Skeletal muscle tissue (tissue), 5 donors: ENCODE measurements around the gene DIABLO. TPM values are rescaled to one million over a fixed set of nuclear protein-coding genes. Genes with fewer than 3 reads are reported as not detected.

Experiments used
- H3K27ac ChIP-seq: one replicate; pipeline ENCODE4 v1.7.0; 2013; ENCODE audit warnings: mild to moderate bottlenecking, low read depth, low read length, inconsistent platforms
- H3K27me3 ChIP-seq, 3 donors: one replicate each; pipeline ENCODE4 v1.7.0; 2013; ENCODE audit warnings: low read length in 3 of 3; ENCODE audit not compliant: control insufficient read depth in 3 of 3, insufficient read depth in 3 of 3
- H3K36me3 ChIP-seq, 3 donors: one replicate each; pipeline ENCODE4 v1.7.0; 2013; ENCODE audit warnings: low read length in 3 of 3; ENCODE audit not compliant: control insufficient read depth in 3 of 3, insufficient read depth in 3 of 3
- H3K4me1 ChIP-seq, 3 donors: one replicate each; pipeline ENCODE4 v1.7.0; 2013; ENCODE audit warnings: low read length in 3 of 3, mild to moderate bottlenecking in 3 of 3; ENCODE audit not compliant: control insufficient read depth in 3 of 3, insufficient read depth in 3 of 3
- H3K4me3 ChIP-seq, 3 donors: one replicate each; pipeline ENCODE4 v1.7.0; 2013; ENCODE audit warnings: low read length in 3 of 3
- H3K9ac ChIP-seq, 3 donors: one replicate each; pipeline ENCODE4 v1.7.0; 2013; ENCODE audit warnings: low read length in 3 of 3, mild to moderate bottlenecking in 3 of 3, moderate library complexity in 2 of 3, low read depth in 1 of 3
- H3K9me3 ChIP-seq, 3 donors: one replicate each; pipeline ENCODE4 v1.7.0; 2013; ENCODE audit warnings: low read length in 3 of 3; ENCODE audit not compliant: control insufficient read depth in 3 of 3
- small RNA-seq: library from RNA; depleted of rRNA; stranded (forward); fragments of <200 nt; gene quantifications from one replicate; pipeline ENCODE3, GENCODE V24; 2014
- total RNA-seq: library from RNA; depleted of rRNA; stranded (reverse); fragments of >200 nt; gene quantifications from one replicate; pipeline ENCODE4 v1.2.3, GENCODE V29; 2014
- donor health status: Osteomylitis.

DIABLO gene
- total RNA-seq, 1 donor from 2014 or later = 45.4 TPM

DNA sequence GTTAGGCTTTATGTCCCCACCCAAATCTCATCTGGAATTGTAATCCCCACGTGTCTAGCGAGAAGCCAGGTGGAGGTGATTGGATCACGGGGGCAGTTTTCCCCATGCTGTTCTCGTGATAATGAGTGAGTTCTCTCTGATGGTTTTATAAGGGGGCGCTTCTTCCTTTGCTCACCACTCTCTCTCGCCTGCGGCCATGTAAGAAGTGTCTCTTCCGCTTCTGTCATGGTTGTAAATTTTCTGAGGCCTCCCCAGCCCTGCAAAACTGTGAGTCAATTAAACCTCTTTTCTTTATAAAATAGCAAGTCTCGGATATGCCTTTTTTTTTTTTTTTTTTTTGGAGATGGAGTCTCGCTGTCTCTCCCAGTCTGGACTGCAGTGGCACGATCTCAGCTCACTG is 65.1 kb downstream of the DIABLO start:
- Histone ChIP-seq H3K36me3 (peaks cover 0 to 3% (median 0%) of the 10 kb centered on the region in 3 donors), H3K27ac (no peak overlapping the region), H3K4me3 (no peak overlapping the region), H3K27me3 (peaks cover 0 to 2% (median 2%) of the 10 kb centered on the region in 3 donors), H3K9ac (no peak overlapping the region), H3K9me3 (no peaks in the 10 kb centered on the region), H3K4me1 (no peaks in the 10 kb centered on the region)

DNA sequence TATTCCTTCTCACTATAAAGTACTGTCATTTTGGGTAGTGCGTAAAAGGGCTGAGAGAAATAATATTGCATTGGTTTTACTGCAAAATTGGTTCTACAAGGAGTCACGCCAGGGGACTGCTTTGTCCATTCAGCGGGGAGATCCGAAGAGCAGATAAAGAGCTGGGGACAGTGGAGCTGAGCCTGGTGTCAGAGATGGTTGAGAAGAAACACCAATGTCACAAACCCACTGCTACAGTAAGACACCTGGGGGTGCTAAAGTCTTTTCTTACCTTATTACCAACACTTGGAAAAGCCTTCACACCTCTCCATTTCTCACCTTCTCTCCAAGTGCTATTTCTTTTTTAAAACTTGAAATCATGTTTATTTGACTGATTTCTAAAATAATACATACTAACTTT is 66.0 kb downstream of the DIABLO start:
- Histone ChIP-seq H3K4me1 (no peaks in the 10 kb centered on the region), H3K4me3 (no peak overlapping the region), H3K9ac (no peak overlapping the region), H3K27me3 (peaks cover 0 to 2% (median 2%) of the 10 kb centered on the region in 3 donors), H3K36me3 (peaks cover 0 to 7% (median 0%) of the 10 kb centered on the region in 3 donors), H3K9me3 (no peaks in the 10 kb centered on the region), H3K27ac (no peak overlapping the region)

DNA sequence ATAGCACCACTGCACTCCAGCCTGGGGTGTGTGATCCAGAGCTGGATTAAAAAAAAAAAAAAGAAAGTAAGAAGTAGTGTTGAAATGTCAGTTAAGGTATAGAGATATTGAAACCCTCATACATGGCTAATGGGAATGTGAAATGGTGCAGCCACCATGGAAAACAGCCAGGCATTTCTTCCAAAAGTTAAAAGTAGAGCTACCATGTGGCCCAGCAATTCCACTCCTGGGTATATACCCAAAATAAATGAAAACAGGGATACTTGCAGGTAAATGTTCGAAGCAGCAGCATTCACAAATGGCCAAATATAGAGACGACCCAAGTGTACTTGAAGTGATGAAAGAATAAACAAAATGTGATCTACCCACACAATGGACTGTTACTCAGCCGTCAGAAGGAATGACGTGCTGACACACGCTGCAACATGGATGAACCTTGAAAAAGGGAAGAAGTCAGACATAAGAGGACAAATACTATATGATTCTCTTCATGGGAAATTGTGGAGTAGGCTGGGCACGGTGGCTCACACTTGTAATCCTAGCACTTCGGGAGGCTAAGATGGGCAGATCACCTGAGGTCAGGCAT is 67.1 kb downstream of the DIABLO start:
- H3K27ac ChIP-seq = no peak overlapping the region
- peaks cover 0 to 2% (median 2%) of the 10 kb centered on the region in 3 donors for H3K27me3 ChIP-seq
- H3K4me3 ChIP-seq = no peak overlapping the region
- no peak overlapping the region for H3K9ac ChIP-seq
- no peaks in the 10 kb centered on the region for H3K9me3 ChIP-seq
- H3K4me1 ChIP-seq = no peaks in the 10 kb centered on the region
- H3K36me3 ChIP-seq = peaks cover 0 to 7% (median 0%) of the 10 kb centered on the region in 3 donors

Small RNA genes lying within 50 kb of the gene (small RNA-seq; reads per million reads assigned to genes)
- gene DIABLO = 0.37 reads per million, percentile 46 among the genes with 10 or more reads in this experiment

Other genes starting within 250 kb of the DIABLO start
- gene BCL7A, start 204.2 kb downstream of the DIABLO start, total RNA-seq = 9.4 TPM
- 10.4 TPM for gene MLXIP, start 147.3 kb downstream of the DIABLO start, total RNA-seq
- not detected for gene IL31, start 51.8 kb downstream of the DIABLO start, total RNA-seq
- gene LRRC43, start 42.9 kb downstream of the DIABLO start, total RNA-seq = not detected
- not detected for gene B3GNT4, start 22.3 kb downstream of the DIABLO start, total RNA-seq
- gene VPS33A, start 40.4 kb upstream of the DIABLO start, total RNA-seq = 16.2 TPM
- gene CLIP1, start 196.6 kb upstream of the DIABLO start, total RNA-seq = 21.9 TPM